Neural cell (in vitro differentiated cells): ENCODE results near the gene PTPRN2. TPM values are rescaled to one million over a fixed set of nuclear protein-coding genes. Genes with fewer than 3 reads are reported as not detected.

Experiments used
- H2AFZ ChIP-seq: fragments of 200-600, 300-800 bp; sonication (generic), shearing (Covaris generic); 2 replicates; pipeline ENCODE4 v1.6.0; 2014; ENCODE audit warnings: low read depth, mild to moderate bottlenecking, antibody characterized with exemption, low read length, moderate library complexity
- H3F3A ChIP-seq: fragments of 200-600 bp; shearing (Covaris generic); 2 replicates; pipeline ENCODE4 v1.6.1; 2016; ENCODE audit warnings: mild to moderate bottlenecking, moderate library complexity, mixed read lengths, antibody characterized with exemption, low read length; ENCODE audit not compliant: insufficient read depth, poor library complexity, severe bottlenecking
- H3K27ac ChIP-seq: fragments of 200-600, 300-800 bp; sonication (generic), shearing (Covaris generic); 2 replicates; pipeline ENCODE4 v1.5.1; 2014; ENCODE audit warnings: mild to moderate bottlenecking, low read length, moderate library complexity
- H3K27me3 ChIP-seq: fragments of 300-800, 200-600 bp; sonication (generic), shearing (Covaris generic); 2 replicates; pipeline ENCODE4 v1.6.0; 2014; ENCODE audit warnings: mild to moderate bottlenecking, low read depth, low read length, moderate library complexity; ENCODE audit not compliant: insufficient read depth
- H3K36me3 ChIP-seq: fragments of 300-800, 200-600 bp; sonication (generic), shearing (Covaris generic); 2 replicates; pipeline ENCODE4 v1.5.1; 2014; ENCODE audit warnings: mild to moderate bottlenecking, antibody characterized with exemption, low read length, moderate library complexity; ENCODE audit not compliant: insufficient read depth
- H3K4me2 ChIP-seq: fragments of 300-800, 200-600 bp; sonication (generic), shearing (Covaris generic); 2 replicates; pipeline ENCODE4 v1.6.0; 2014; ENCODE audit warnings: mild to moderate bottlenecking, low read length
- H3K4me3 ChIP-seq: fragments of 300-800, 200-600 bp; sonication (generic), shearing (Covaris generic); 2 replicates; pipeline ENCODE4 v1.5.1; 2014; ENCODE audit warnings: mild to moderate bottlenecking, low read length, moderate library complexity
- H3K79me2 ChIP-seq: fragments of 200-600 bp; shearing (Covaris generic); replicated peaks from 2 replicates; pipeline ENCODE4 v1.6.0; 2014; ENCODE audit warnings: mild to moderate bottlenecking, low read length, moderate library complexity; ENCODE audit not compliant: insufficient read depth
- H3K9ac ChIP-seq: fragments of 300-800, 200-600 bp; sonication (generic), shearing (Covaris generic); 2 replicates; pipeline ENCODE4 v1.6.1; 2016; ENCODE audit warnings: mild to moderate bottlenecking, low read length, mixed read lengths
- H3K9me2 ChIP-seq: fragments of 200-600 bp; shearing (Covaris generic); 2 replicates; pipeline ENCODE4 v1.6.1; 2016; ENCODE audit warnings: mild to moderate bottlenecking, low read length, mixed read lengths; ENCODE audit not compliant: insufficient read depth
- H3K9me3 ChIP-seq: fragments of 200-600, 300-800 bp; sonication (generic), shearing (Covaris generic); 2 replicates; pipeline ENCODE4 v1.6.1; 2016; ENCODE audit warnings: mild to moderate bottlenecking, mixed run types, low read length, moderate library complexity, mixed read lengths
- H4K20me1 ChIP-seq: fragments of 200-600 bp; shearing (Covaris generic); 2 replicates; pipeline ENCODE4 v1.6.1; 2016; ENCODE audit warnings: mild to moderate bottlenecking, mixed run types; ENCODE audit not compliant: insufficient read depth
- CTCF ChIP-seq: fragments of 450-650 bp; IDR thresholded peaks from 2 replicates; pipeline ENCODE4 v1.5.1; 2014; ENCODE audit warnings: antibody characterized with exemption, mild to moderate bottlenecking, moderate library complexity; ENCODE audit not compliant: poor library complexity, severe bottlenecking
- EP300 ChIP-seq: fragments of 450-650 bp; conservative IDR thresholded peaks from 2 replicates; pipeline ENCODE4 v1.6.1; 2014; ENCODE audit warnings: antibody characterized with exemption, mild to moderate bottlenecking, moderate library complexity; ENCODE audit not compliant: poor library complexity, severe bottlenecking
- EZH2 ChIP-seq: fragments of 200-600, 300-800 bp; shearing (Covaris generic), sonication (generic); IDR thresholded peaks from 2 replicates; pipeline ENCODE4 v1.6.1; 2014; ENCODE audit warnings: antibody characterized with exemption, low read length, borderline replicate concordance, mild to moderate bottlenecking; ENCODE audit not compliant: insufficient read depth, poor library complexity, severe bottlenecking
- MXI1 ChIP-seq: fragments of 450-650 bp; conservative IDR thresholded peaks from 2 replicates; pipeline ENCODE4 v1.6.1; 2014; ENCODE audit warnings: antibody characterized with exemption, mild to moderate bottlenecking; ENCODE audit not compliant: poor library complexity, severe bottlenecking
- POLR2AphosphoS5 ChIP-seq: IDR thresholded peaks from 2 replicates; pipeline ENCODE4 v1.6.1; 2012
- RAD21 ChIP-seq: fragments of 450-650 bp; conservative IDR thresholded peaks from 2 replicates; pipeline ENCODE4 v1.6.1; 2014; ENCODE audit warnings: antibody characterized with exemption, mild to moderate bottlenecking, moderate library complexity
- REST ChIP-seq: IDR thresholded peaks from 2 replicates; pipeline ENCODE4 v1.6.1; 2012; ENCODE audit warnings: borderline replicate concordance
- SMC3 ChIP-seq: fragments of 450-650 bp; conservative IDR thresholded peaks from 2 replicates; pipeline ENCODE4 v1.6.1; 2014; ENCODE audit warnings: antibody characterized with exemption, mild to moderate bottlenecking, moderate library complexity; ENCODE audit not compliant: poor library complexity
- TAF1 ChIP-seq: IDR thresholded peaks from 2 replicates; pipeline ENCODE4 v1.6.1; 2012; ENCODE audit warnings: low read depth
- polyA plus RNA-seq: library from polyadenylated mRNA; depleted of rRNA; stranded (reverse); fragments of >200 nt; gene quantifications from 2 replicates; pipeline ENCODE4 v1.2.3, GENCODE V29; 2014

Gene PTPRN2
- polyA plus RNA-seq, 1 donor from 2014 or later, result 31.0 TPM

GRCh38 chr7:158526531-158526930, 61.1 kb downstream of the PTPRN2 start:
- H3K9me2 ChIP-seq, result no peaks in the 10 kb centered on the region
- no peaks in the 10 kb centered on the region for H3K27me3 ChIP-seq
- no peak overlapping the region for H3K27ac ChIP-seq
- no peak for TF ChIP-seq POLR2AphosphoS5
- TF ChIP-seq RAD21, result no peak
- TF ChIP-seq MXI1, result no peak
- TF ChIP-seq SMC3, result no peak
- no peak for TF ChIP-seq TAF1
- TF ChIP-seq EZH2, result no peak
- H2AFZ ChIP-seq, result no peak overlapping the region
- no peaks in the 10 kb centered on the region for H3F3A ChIP-seq
- H3K9ac ChIP-seq, result no peak overlapping the region
- no peaks in the 10 kb centered on the region for H3K36me3 ChIP-seq
- H3K4me2 ChIP-seq, result no peak overlapping the region
- H3K4me3 ChIP-seq, result no peak overlapping the region
- H4K20me1 ChIP-seq, result no peaks in the 10 kb centered on the region
- no peaks in the 10 kb centered on the region for H3K9me3 ChIP-seq
- no peaks in the 10 kb centered on the region for H3K79me2 ChIP-seq

- Histone ChIP-seq H3K9ac (no peak overlapping the region), H2AFZ (no peak overlapping the region), H3K79me2 (no peaks in the 10 kb centered on the region), H3K9me2 (no peaks in the 10 kb centered on the region), H3F3A (no peaks in the 10 kb centered on the region), H3K4me2 (no peak overlapping the region), H4K20me1 (no peaks in the 10 kb centered on the region), H3K9me3 (no peaks in the 10 kb centered on the region), H3K4me3 (no peak overlapping the region), H3K27ac (no peak overlapping the region), H3K36me3 (peaks cover under 1% of the 10 kb centered on the region), H3K27me3 (no peaks in the 10 kb centered on the region)
- TF ChIP-seq EP300 (no peak), EZH2 (no peak), SMC3 (no peak), RAD21 (no peak), TAF1 (no peak), REST (no peak), MXI1 (no peak), CTCF (no peak), POLR2AphosphoS5 (no peak)
Measured at GRCh38 chr7:158525648-158526484, 61.8 kb downstream of the PTPRN2 start.
